Measurements from ENCODE around the gene NRP1.

NRP1 gene

GRCh38 chr10:33242931-33243330 is 91.5 kb downstream of the NRP1 start:
- Mint-ChIP-seq H3K27ac (no peak overlapping the region), H3K9me3 (no peaks in the 10 kb centered on the region), H3K4me3 (no peak overlapping the region), H3K4me1 (peaks cover 31% of the 10 kb centered on the region), H3K27me3 (no peaks in the 10 kb centered on the region), H3K36me3 (ENCODE audit: low read depth) (peaks cover 4% of the 10 kb centered on the region)
- no peak for DNase-seq
- ATAC-seq: no peak

- DNase-seq (no peak), ATAC-seq (no peak)
- Mint-ChIP-seq H3K27me3 (no peaks in the 10 kb centered on the region), H3K4me1 (peaks cover 22% of the 10 kb centered on the region), H3K27ac (no peak overlapping the region), H3K4me3 (no peak overlapping the region), H3K9me3 (no peaks in the 10 kb centered on the region), H3K36me3 (ENCODE audit: low read depth) (no peaks in the 10 kb centered on the region)
Measured at GRCh38 chr10:33241351-33241750, 93.1 kb downstream of the NRP1 start.

GRCh38 chr10:33240931-33241330 is 93.5 kb downstream of the NRP1 start:
- Mint-ChIP-seq H3K4me3 (no peak overlapping the region), H3K27ac (no peak overlapping the region), H3K4me1 (peaks cover 19% of the 10 kb centered on the region), H3K36me3 (ENCODE audit: low read depth) (no peaks in the 10 kb centered on the region), H3K27me3 (no peaks in the 10 kb centered on the region), H3K9me3 (no peaks in the 10 kb centered on the region)
- no peak for ATAC-seq
- DNase-seq: no peak

- Mint-ChIP-seq H3K9me3 (no peaks in the 10 kb centered on the region), H3K4me3 (no peak overlapping the region), H3K27me3 (no peaks in the 10 kb centered on the region), H3K36me3 (ENCODE audit: low read depth) (no peaks in the 10 kb centered on the region), H3K27ac (no peak overlapping the region), H3K4me1 (peaks cover 15% of the 10 kb centered on the region)
- ATAC-seq (no peak), DNase-seq (no peak)
Measured at GRCh38 chr10:33240258-33240657, 94.2 kb downstream of the NRP1 start.

- H3K9me3 Mint-ChIP-seq: no peaks in the 10 kb centered on the region
- H3K36me3 Mint-ChIP-seq (ENCODE audit: low read depth): no peaks in the 10 kb centered on the region
- DNase-seq (no peak), ATAC-seq (no peak)
- peaks cover 5% of the 10 kb centered on the region for H3K4me1 Mint-ChIP-seq
- H3K4me3 Mint-ChIP-seq: no peak overlapping the region
- no peaks in the 10 kb centered on the region for H3K27me3 Mint-ChIP-seq
- no peak overlapping the region for H3K27ac Mint-ChIP-seq
Measured at GRCh38 chr10:33239257-33239656, 95.2 kb downstream of the NRP1 start.

GRCh38 chr10:33238643-33239042 is 95.8 kb downstream of the NRP1 start:
- ATAC-seq: no peak
- no peak overlapping the region for H3K27ac Mint-ChIP-seq
- no peak for DNase-seq
- H3K36me3 Mint-ChIP-seq (ENCODE audit: low read depth): no peaks in the 10 kb centered on the region
- no peaks in the 10 kb centered on the region for H3K4me1 Mint-ChIP-seq
- H3K27me3 Mint-ChIP-seq: no peaks in the 10 kb centered on the region
- H3K9me3 Mint-ChIP-seq: no peaks in the 10 kb centered on the region
- no peak overlapping the region for H3K4me3 Mint-ChIP-seq

- H3K4me3 Mint-ChIP-seq: no peak overlapping the region
- H3K27ac Mint-ChIP-seq: no peak overlapping the region
- ATAC-seq (no peak), DNase-seq (no peak)
- no peaks in the 10 kb centered on the region for H3K27me3 Mint-ChIP-seq
- H3K4me1 Mint-ChIP-seq: peaks cover 1% of the 10 kb centered on the region
- H3K36me3 Mint-ChIP-seq (ENCODE audit: low read depth): no peaks in the 10 kb centered on the region
- H3K9me3 Mint-ChIP-seq: no peaks in the 10 kb centered on the region
Measured at GRCh38 chr10:33237736-33238624, 96.5 kb downstream of the NRP1 start.

- Mint-ChIP-seq H3K27me3 (no peaks in the 10 kb centered on the region), H3K36me3 (ENCODE audit: low read depth) (no peaks in the 10 kb centered on the region), H3K4me1 (peaks cover 3% of the 10 kb centered on the region), H3K9me3 (no peaks in the 10 kb centered on the region), H3K4me3 (no peak overlapping the region), H3K27ac (no peak overlapping the region)
- no peak for DNase-seq
- ATAC-seq: no peak
Measured at GRCh38 chr10:33236916-33237315, 97.6 kb downstream of the NRP1 start.

GRCh38 chr10:33235951-33236350 is 98.5 kb downstream of the NRP1 start:
- no peaks in the 10 kb centered on the region for H3K36me3 Mint-ChIP-seq (ENCODE audit: low read depth)

GRCh38 chr10:33235251-33235884 is 99.1 kb downstream of the NRP1 start:
- no peak for ATAC-seq
- no peak for DNase-seq
- peaks cover 3% of the 10 kb centered on the region for H3K4me1 Mint-ChIP-seq
- no peak overlapping the region for H3K4me3 Mint-ChIP-seq
- H3K36me3 Mint-ChIP-seq (ENCODE audit: low read depth): no peaks in the 10 kb centered on the region
- no peak overlapping the region for H3K27ac Mint-ChIP-seq
- H3K27me3 Mint-ChIP-seq: no peaks in the 10 kb centered on the region
- H3K9me3 Mint-ChIP-seq: no peaks in the 10 kb centered on the region

More at GRCh38 chr10:33235951-33236350, 98.5 kb downstream of the NRP1 start:
- ATAC-seq (no peak), DNase-seq (no peak)
- H3K27me3 Mint-ChIP-seq: no peaks in the 10 kb centered on the region
- no peak overlapping the region for H3K4me3 Mint-ChIP-seq
- no peak overlapping the region for H3K27ac Mint-ChIP-seq
- H3K9me3 Mint-ChIP-seq: no peaks in the 10 kb centered on the region
- peaks cover 3% of the 10 kb centered on the region for H3K4me1 Mint-ChIP-seq

- Mint-ChIP-seq H3K27ac (no peak overlapping the region), H3K36me3 (ENCODE audit: low read depth) (no peaks in the 10 kb centered on the region), H3K27me3 (no peaks in the 10 kb centered on the region), H3K4me1 (peaks cover 3% of the 10 kb centered on the region), H3K4me3 (no peak overlapping the region), H3K9me3 (no peaks in the 10 kb centered on the region)
- no peak for DNase-seq
- no peak for ATAC-seq
Measured at GRCh38 chr10:33234831-33235237, 99.6 kb downstream of the NRP1 start.

GRCh38 chr10:33233635-33234034 is 100.8 kb downstream of the NRP1 start:
- Mint-ChIP-seq H3K4me1 (peaks cover 3% of the 10 kb centered on the region), H3K9me3 (no peaks in the 10 kb centered on the region), H3K27me3 (no peaks in the 10 kb centered on the region), H3K4me3 (no peak overlapping the region), H3K36me3 (ENCODE audit: low read depth) (no peaks in the 10 kb centered on the region), H3K27ac (no peak overlapping the region)
- ATAC-seq (no peak), DNase-seq (no peak)

- Mint-ChIP-seq H3K4me3 (no peak overlapping the region), H3K27ac (no peak overlapping the region), H3K9me3 (no peaks in the 10 kb centered on the region), H3K27me3 (no peaks in the 10 kb centered on the region), H3K36me3 (ENCODE audit: low read depth) (no peaks in the 10 kb centered on the region), H3K4me1 (peaks cover 3% of the 10 kb centered on the region)
- no peak for DNase-seq
- ATAC-seq: no peak
Measured at GRCh38 chr10:33233221-33233620, 101.2 kb downstream of the NRP1 start.

GRCh38 chr10:33231621-33232350 is 102.7 kb downstream of the NRP1 start:
- H3K27me3 Mint-ChIP-seq: no peaks in the 10 kb centered on the region
- no peaks in the 10 kb centered on the region for H3K9me3 Mint-ChIP-seq
- peaks cover 3% of the 10 kb centered on the region for H3K4me1 Mint-ChIP-seq
- no peaks in the 10 kb centered on the region for H3K36me3 Mint-ChIP-seq (ENCODE audit: low read depth)
- ATAC-seq: no peak
- H3K4me3 Mint-ChIP-seq: no peak overlapping the region
- DNase-seq: no peak
- H3K27ac Mint-ChIP-seq: no peak overlapping the region

- Mint-ChIP-seq H3K4me3 (no peak overlapping the region), H3K9me3 (no peaks in the 10 kb centered on the region), H3K27me3 (no peaks in the 10 kb centered on the region), H3K4me1 (peaks cover 3% of the 10 kb centered on the region), H3K36me3 (ENCODE audit: low read depth) (no peaks in the 10 kb centered on the region), H3K27ac (no peak overlapping the region)
- DNase-seq: no peak
- ATAC-seq: no peak
Measured at GRCh38 chr10:33229949-33230267, 104.6 kb downstream of the NRP1 start.

Data from activated naive CD8-positive, alpha-beta T cell treated with anti-CD3 and anti-CD28 coated beads, Interleukin-2, amount 50 U/mL, for 24 hours (primary cell).